HG03520 (cell line): ENCODE measurements around the gene RNASE12.

ENCODE experiments used
- ATAC-seq: cut with Tn5 transposase; IDR thresholded peaks from one replicate; pipeline ENCODE4 v1.9.1; 2021; ENCODE audit warnings: mild to moderate bottlenecking, moderate library complexity; ENCODE audit not compliant: unreplicated experiment

RNASE12 gene

DNA sequence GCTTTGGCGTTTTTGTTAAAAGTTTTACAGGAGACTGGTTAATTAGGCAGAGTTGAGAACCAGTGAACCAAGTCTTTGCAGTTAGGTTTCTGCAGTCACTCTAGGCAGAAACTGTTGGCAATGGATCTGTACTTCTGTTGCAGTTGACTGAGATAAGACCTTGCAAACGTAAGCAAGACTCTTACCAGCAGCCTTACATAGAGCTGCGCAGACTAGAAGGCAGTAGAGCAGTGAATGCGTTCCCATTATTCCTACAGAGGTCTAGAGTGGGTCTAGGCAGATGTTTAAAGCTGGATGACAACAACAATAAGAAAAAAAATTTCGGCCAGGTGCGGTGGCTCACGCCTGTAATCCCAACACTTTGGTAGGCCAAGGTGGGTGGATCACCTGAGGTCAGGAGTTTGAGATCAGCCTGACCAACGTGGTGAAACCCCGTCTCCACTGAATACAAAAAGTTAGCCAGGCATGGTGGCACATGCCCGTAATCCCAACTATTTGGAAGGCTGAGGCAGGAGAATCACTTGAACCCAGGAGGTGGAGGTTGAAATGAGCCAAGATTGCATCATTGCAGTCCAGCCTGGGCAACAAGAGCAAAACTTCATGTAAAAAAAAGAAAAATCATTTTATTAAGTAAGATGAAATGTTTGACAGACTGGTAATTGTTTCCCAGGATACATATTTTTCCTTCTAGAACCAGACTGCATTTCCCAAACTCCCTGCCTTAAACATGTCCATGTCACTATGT is 42.6 kb downstream of the RNASE12 start:
- ATAC-seq, result no peak

DNA sequence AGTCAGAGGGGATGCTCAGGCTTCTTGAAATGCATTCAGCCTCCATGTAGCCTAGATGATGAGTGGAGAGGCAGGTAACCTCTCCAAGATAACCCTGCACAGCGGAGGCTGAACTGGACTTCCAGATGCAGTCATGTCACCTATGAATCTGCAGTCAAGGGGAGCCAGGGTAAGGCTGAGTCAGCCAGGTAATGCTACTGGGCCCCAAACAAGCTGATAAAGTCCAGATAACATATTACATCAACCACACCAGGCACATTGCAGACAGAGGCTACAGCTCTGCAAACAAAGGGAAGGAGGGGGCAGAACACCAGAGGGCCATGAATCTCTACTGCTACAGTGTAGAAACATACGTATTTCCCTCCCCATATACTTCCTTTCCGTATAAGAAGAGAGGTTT is 44.3 kb downstream of the RNASE12 start:
- no peak for ATAC-seq
